Ishikawa (cell line): ENCODE data around the gene FERMT3.

Source experiments
- CEBPB ChIP-seq: IDR thresholded peaks from 2 replicates; pipeline ENCODE4 v1.6.1; 2012
- CREB1 ChIP-seq: IDR thresholded peaks from 2 replicates; pipeline ENCODE4 v1.6.1; 2012; ENCODE audit warnings: low read depth
- EGR1 ChIP-seq: IDR thresholded peaks from 2 replicates; pipeline ENCODE4 v1.6.1; 2012
- EP300 ChIP-seq: IDR thresholded peaks from 2 replicates; pipeline ENCODE4 v1.6.1; 2012; ENCODE audit warnings: borderline replicate concordance
- FOXM1 ChIP-seq: IDR thresholded peaks from 2 replicates; pipeline ENCODE4 v1.6.1; 2012; ENCODE audit warnings: low read depth, borderline replicate concordance
- NFIC ChIP-seq: IDR thresholded peaks from 2 replicates; pipeline ENCODE4 v1.6.1; 2012
- RAD21 ChIP-seq: IDR thresholded peaks from 2 replicates; pipeline ENCODE4 v1.6.1; 2012; ENCODE audit warnings: low read depth
- TAF1 ChIP-seq: IDR thresholded peaks from 2 replicates; pipeline ENCODE4 v1.6.1; 2012; ENCODE audit warnings: low read depth, mild to moderate bottlenecking
- TCF12 ChIP-seq: IDR thresholded peaks from 2 replicates; pipeline ENCODE4 v1.6.1; 2012; ENCODE audit warnings: low read depth
- TEAD4 ChIP-seq: IDR thresholded peaks from 2 replicates; pipeline ENCODE4 v1.6.1; 2012
- YY1 ChIP-seq: IDR thresholded peaks from 2 replicates; pipeline ENCODE4 v1.6.1; 2012; ENCODE audit warnings: low read depth
- ZBTB7A ChIP-seq: IDR thresholded peaks from 2 replicates; pipeline ENCODE4 v1.6.1; 2012; ENCODE audit warnings: low read depth
- TF ChIP-seq, protein P1 (sequence below): IDR thresholded peaks from 2 replicates; pipeline ENCODE4 v1.6.1; 2012
- TF ChIP-seq, protein P2 (sequence below): IDR thresholded peaks from 2 replicates; pipeline ENCODE4 v1.6.1; 2012
- TF ChIP-seq, protein P3 (sequence below): IDR thresholded peaks from 2 replicates; pipeline ENCODE4 v1.6.1; 2012; ENCODE audit warnings: low read depth, mild to moderate bottlenecking

FERMT3 gene

DNA sequence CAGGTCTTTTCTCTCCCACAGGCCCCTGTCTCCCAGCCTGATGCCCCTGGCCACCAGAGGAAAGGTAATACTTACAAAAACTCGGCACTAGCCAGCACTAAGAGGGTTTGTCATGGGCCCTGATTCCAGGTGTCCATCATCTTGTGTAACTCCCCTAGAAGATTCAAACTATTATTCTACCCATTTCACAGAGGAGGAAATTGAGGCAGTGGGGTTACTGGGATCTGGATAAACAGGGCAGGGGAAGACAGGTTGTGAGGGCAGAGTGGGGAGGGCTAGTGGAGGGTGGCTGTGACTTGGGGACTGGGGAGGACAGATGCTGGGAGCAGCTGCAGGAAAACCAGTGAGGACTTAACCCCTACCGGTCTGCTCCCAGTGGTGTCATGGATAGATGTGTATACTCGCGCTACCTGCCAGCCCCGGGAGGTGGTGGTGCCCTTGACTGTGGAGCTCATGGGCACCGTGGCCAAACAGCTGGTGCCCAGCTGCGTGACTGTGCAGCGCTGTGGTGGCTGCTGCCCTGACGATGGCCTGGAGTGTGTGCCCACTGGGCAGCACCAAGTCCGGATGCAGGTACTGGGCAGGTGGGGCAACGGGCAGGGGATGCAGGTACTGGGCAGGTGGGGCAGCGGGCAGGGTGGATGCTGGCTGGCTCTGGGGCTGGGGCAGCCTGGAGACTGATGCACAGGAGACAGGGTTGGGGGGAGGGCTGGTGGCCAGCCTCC lies 29.1 kb downstream of the FERMT3 start:
- TF ChIP-seq TCF12 (no peak), TAF1 (no peak), ZBTB7A (no peak), TEAD4 (no peak), CREB1 (no peak), YY1 (no peak), CEBPB (no peak), NFIC (no peak), RAD21 (no peak), EP300 (no peak)
- TF ChIP-seq, protein P1, sequence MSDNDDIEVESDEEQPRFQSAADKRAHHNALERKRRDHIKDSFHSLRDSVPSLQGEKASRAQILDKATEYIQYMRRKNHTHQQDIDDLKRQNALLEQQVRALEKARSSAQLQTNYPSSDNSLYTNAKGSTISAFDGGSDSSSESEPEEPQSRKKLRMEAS, result no peak
- TF ChIP-seq, protein P2, sequence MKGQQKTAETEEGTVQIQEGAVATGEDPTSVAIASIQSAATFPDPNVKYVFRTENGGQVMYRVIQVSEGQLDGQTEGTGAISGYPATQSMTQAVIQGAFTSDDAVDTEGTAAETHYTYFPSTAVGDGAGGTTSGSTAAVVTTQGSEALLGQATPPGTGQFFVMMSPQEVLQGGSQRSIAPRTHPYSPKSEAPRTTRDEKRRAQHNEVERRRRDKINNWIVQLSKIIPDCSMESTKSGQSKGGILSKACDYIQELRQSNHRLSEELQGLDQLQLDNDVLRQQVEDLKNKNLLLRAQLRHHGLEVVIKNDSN, result no peak
- TF ChIP-seq, protein P3, sequence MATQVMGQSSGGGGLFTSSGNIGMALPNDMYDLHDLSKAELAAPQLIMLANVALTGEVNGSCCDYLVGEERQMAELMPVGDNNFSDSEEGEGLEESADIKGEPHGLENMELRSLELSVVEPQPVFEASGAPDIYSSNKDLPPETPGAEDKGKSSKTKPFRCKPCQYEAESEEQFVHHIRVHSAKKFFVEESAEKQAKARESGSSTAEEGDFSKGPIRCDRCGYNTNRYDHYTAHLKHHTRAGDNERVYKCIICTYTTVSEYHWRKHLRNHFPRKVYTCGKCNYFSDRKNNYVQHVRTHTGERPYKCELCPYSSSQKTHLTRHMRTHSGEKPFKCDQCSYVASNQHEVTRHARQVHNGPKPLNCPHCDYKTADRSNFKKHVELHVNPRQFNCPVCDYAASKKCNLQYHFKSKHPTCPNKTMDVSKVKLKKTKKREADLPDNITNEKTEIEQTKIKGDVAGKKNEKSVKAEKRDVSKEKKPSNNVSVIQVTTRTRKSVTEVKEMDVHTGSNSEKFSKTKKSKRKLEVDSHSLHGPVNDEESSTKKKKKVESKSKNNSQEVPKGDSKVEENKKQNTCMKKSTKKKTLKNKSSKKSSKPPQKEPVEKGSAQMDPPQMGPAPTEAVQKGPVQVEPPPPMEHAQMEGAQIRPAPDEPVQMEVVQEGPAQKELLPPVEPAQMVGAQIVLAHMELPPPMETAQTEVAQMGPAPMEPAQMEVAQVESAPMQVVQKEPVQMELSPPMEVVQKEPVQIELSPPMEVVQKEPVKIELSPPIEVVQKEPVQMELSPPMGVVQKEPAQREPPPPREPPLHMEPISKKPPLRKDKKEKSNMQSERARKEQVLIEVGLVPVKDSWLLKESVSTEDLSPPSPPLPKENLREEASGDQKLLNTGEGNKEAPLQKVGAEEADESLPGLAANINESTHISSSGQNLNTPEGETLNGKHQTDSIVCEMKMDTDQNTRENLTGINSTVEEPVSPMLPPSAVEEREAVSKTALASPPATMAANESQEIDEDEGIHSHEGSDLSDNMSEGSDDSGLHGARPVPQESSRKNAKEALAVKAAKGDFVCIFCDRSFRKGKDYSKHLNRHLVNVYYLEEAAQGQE, result no peak

DNA sequence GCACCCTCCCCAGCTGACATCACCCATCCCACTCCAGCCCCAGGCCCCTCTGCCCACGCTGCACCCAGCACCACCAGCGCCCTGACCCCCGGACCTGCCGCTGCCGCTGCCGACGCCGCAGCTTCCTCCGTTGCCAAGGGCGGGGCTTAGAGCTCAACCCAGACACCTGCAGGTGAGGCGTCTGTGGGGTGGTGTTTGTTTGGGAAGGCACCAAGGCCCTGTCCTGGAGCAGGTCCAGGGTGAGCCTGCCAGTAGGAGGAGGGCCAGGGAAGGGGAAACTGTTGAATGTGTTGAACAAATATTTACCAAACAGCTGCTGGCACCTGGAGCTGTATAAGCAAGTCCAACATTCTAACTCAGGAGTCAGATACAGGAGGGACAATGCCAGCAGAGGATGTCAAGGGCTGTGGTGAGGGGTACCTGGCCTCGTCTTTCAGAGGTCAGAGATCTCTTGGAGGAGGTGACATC lies 31.0 kb downstream of the FERMT3 start:
- TF ChIP-seq, protein P2, result no peak
- no peak for TF ChIP-seq FOXM1
- TF ChIP-seq NFIC, result no peak
- TF ChIP-seq, protein P1, result no peak
- no peak for TF ChIP-seq CEBPB
- TF ChIP-seq YY1, result no peak
- no peak for TF ChIP-seq RAD21
- TF ChIP-seq, protein P3, result no peak

DNA sequence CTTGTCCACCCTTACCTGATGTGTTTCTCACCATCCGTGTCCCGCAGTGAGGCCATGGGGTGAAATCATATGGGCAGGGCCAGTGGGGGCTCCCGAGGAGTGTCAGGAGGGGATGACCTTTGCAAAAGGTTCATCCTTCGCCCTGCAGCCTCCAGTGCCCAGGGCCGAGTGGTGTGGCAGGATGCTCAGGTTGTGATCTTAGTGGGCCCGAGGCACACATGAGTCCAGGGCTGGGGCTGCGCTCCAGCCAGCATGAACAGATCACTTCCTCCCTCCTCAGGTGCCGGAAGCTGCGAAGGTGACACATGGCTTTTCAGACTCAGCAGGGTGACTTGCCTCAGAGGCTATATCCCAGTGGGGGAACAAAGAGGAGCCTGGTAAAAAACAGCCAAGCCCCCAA lies 31.6 kb downstream of the FERMT3 start:
- TF ChIP-seq, protein P2, result no peak
- TF ChIP-seq EGR1 (no peak), YY1 (no peak), RAD21 (no peak), FOXM1 (no peak), TEAD4 (no peak), NFIC (no peak), TCF12 (no peak), EP300 (no peak), CREB1 (no peak)
- TF ChIP-seq, protein P1, result no peak
- TF ChIP-seq, protein P3, result no peak

DNA sequence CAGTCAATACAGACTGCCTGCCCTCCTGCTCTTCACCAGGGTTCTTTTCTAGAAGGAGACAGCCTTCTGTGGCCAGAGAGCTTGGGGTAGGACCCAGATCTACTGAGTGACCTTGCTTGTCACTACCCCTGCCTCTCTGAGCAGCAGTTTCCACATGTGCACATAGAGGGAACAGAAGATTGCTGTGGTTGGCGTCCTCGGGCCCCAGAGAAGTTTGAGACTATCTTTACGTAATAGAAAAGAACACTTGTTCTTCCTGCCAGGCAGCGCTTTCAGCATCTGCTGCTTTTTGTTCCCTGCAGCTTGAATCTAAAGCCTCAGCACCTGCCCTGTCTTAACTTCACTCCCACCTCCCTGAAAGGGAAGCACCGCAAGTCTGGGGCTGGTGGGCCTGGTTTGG lies 32.5 kb downstream of the FERMT3 start:
- TF ChIP-seq EP300 (no peak), YY1 (no peak), EGR1 (no peak), FOXM1 (no peak), TEAD4 (no peak), CEBPB (no peak), TCF12 (no peak), NFIC (no peak)
- TF ChIP-seq, protein P3, result no peak
- TF ChIP-seq, protein P2, result no peak
- TF ChIP-seq, protein P1, result no peak
